Left forelimb (tissue), 1 donor: ENCODE measurements around the gene SSTR4.
"Not testable (repeated sequence)": the region's sequence is repeated elsewhere in the genome, so short reads cannot be mapped to it uniquely, and the experiment has no call there.

Experiments used
- DNase-seq: peaks from one replicate; pipeline ENCODE4 v3.0.0-alpha.2; 2018; ENCODE audit warnings: low spot score

The SSTR4 gene, protein sequence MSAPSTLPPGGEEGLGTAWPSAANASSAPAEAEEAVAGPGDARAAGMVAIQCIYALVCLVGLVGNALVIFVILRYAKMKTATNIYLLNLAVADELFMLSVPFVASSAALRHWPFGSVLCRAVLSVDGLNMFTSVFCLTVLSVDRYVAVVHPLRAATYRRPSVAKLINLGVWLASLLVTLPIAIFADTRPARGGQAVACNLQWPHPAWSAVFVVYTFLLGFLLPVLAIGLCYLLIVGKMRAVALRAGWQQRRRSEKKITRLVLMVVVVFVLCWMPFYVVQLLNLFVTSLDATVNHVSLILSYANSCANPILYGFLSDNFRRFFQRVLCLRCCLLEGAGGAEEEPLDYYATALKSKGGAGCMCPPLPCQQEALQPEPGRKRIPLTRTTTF

DNA sequence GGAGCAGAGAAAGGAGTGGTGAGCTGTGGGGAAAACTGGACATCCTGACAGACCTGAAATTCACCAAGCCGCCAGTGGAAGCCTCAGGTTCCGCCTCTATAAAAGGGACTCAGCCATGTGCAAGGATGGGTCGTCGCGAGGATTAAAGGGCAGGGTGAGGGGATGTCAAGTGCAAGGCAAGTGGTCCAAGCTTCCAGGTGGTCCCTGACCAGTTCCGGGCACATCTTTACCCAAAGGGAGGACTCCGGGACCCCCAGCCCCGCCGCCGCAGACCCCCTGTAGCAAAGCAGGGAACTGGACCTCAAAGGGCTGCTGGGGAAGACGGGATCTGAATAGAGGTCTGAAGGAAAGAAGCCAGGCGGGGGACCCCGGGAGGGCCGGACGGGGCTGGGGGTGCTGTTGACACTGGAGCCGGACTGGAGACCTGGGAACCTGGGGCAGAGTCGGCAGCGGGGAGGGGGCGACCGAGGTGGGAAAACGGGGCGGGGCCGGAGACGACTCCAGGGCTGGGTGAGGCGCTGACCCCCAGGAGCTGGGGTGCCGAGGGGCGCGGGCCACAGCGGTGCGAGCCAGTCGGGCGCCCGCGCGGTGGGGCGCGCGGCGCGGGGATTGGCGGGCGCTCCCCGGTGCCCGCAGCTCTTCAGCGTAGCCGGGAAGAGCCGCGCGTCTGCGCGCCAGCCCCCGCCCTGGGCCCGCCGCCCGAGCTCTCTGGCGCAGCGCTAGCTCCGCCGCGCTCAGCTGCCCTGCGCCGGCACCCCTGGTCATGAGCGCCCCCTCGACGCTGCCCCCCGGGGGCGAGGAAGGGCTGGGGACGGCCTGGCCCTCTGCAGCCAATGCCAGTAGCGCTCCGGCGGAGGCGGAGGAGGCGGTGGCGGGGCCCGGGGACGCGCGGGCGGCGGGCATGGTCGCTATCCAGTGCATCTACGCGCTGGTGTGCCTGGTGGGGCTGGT is at the start of gene SSTR4:
TSS of gene SSTR4 (plus strand) at position 592 of the 951 bp plus-strand sequence. CDS start at position 764, 172 bp downstream.
- DNase-seq: no peak

DNA sequence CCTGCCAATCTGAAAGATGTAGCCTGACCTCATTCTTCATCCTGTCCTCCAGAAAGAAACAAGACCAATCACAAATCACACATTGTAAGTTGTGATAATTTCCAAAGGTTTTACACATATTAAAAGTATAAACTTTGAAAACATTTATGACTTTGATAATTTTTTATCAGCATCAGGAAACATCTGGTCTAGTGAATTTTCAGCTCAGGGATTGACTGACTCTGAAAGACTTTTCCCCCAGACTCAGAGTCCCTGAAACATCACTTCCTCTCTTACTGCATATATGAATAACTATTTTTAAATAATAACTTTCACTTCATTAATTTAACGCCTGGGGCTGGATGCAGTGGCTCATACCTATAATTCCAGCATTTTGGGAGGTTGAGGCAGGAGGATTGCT is 48.5 kb upstream of the SSTR4 start:
- no peak for DNase-seq

DNA sequence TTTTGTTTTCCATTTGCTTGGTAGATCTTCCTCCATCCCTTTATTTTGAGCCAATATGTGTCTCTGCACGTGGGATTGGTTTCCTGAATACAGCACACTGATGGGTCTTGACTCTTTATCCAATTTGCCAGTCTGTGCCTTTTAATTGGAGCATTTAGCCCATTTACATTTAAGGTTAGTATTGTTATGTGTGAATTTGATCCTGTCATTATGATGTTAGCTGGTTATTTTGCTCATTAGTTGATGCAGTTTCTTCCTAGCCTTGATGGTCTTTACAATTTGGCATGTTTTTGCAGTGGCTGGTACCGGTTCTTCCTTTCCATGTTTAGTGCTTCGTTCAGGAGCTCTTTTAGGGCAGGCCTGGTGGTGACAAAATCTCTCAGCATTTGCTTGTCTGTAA is 43.7 kb upstream of the SSTR4 start:
- DNase-seq: not testable (repeated sequence)

DNA sequence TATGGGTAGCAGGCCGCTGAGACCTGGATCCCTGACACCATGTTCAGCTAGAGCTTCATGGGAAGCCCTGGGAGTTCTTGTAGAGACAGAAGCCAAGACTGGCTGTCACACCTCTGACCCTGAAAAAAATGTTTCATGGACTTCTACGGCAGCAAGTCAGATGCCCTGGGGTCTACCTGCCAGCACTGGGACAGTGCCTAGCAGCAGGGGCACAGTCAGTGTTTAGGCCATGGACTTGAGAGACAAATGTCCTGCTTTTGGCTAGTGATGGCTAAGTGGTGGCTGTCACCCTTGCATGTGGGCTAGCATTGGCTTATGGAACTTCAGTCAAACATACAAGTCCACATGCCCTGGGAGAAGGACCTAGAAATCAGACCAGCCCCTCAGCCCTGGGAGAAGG is 41.3 kb upstream of the SSTR4 start:
- no peak for DNase-seq

DNA sequence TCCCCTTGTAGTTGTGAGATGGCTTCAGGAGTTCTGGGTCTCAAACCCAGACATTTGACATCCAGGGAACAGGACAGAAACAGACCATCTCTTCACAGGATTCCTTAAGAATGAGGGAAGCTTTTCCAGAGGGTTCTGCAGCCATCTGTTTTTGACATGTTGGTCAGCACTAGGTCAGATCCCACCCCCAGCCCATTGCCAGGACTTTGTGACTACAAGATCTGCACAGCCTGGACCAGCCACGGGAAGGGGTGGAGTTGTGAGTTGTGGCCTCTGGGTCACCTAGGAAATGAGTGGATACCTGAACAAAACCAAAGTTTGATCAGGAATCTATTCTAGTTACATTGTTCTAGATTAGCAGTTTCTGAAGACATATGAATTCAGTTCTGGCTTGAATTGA is 39.2 kb upstream of the SSTR4 start:
- DNase-seq: no peak

DNA sequence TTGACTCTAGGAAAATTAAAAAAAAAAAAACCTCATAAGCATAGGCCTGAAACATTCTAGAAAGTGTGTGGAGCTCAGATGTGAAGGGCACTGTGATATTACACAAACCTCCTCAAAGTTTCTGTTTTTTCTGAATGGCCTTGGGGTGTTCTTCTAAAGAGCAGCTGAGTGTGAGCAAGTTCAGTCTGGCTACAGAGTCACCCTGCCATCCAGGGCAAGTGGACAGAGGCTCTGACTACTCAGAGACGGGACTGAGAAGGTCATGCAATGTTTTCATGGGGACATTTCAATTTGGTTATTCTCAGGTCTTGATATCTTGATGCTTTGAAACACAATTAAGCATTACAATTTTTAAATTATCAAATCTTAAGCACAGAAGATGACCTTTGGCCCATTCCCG is 36.6 kb upstream of the SSTR4 start:
- no peak for DNase-seq

DNA sequence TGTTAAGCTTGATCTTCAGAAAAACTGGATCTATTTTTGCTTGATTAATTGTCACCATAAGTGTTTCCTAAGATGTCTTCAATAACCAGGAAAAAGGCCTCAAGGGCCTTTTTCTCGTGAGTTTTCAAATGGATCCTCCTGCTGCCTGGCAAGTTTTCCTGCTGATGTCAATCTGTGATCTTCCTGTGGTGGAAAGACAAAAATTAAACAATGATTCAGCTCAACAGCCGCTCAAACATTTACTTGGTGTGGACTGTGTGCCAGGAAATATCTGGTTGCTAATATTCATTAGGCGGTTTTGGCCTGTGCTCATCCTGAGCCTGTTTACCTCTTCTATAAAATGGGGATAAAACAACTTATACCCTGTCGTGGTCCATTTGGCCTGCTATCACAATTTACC is 35.4 kb upstream of the SSTR4 start:
- no peak for DNase-seq

DNA sequence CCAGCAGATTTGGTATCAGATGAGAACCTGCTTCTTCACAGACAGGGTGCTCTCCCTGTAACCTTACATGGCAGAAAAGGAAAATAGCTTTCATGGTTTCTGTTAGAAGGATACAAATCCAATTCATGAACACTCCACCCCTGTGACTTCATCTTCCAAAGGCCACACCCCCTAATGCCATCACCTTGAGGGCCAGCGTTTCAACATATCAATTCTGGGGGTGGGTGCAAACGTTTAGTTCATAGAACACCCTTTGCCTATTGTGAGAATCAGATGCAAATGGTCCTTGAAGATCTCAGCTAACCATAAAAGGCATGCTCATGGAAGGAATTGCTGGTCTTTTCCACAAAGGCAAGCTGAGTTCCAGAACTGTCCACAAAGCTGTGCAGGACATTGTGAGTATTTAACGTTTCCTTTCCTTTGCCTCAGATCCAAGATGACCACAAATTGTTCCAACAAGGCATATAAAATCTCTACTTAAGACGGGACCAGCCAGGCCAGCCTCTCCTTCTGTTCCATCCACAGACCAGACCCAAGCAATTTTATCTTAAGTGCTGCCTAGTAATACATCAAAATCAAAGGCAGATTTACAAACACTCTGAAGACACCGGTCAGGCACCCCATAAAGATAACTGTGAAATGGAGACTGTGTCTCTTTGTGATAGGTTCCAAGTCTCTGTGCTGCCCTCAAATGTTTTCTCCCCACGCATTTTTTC is 34.7 kb upstream of the SSTR4 start:
- no peak for DNase-seq

DNA sequence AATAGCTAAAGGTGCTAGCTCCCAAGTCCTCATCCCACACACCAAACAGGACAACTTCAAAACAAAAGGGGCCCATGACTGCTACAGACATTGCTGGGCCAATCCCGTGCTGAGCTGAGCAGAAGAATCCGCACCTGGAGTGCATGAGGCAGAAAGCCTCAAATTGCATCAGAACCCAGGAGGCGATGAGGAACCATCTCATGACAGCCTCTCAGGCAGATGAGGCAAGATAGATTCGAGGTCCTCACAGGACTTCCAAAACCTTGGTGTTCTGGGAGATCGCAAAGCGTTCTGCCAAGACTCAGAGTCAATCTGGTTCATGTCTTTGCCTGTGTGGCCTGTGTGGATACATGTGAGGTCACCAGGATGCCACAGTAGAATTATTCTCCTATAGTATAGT is 32.8 kb upstream of the SSTR4 start:
- DNase-seq: no peak

DNA sequence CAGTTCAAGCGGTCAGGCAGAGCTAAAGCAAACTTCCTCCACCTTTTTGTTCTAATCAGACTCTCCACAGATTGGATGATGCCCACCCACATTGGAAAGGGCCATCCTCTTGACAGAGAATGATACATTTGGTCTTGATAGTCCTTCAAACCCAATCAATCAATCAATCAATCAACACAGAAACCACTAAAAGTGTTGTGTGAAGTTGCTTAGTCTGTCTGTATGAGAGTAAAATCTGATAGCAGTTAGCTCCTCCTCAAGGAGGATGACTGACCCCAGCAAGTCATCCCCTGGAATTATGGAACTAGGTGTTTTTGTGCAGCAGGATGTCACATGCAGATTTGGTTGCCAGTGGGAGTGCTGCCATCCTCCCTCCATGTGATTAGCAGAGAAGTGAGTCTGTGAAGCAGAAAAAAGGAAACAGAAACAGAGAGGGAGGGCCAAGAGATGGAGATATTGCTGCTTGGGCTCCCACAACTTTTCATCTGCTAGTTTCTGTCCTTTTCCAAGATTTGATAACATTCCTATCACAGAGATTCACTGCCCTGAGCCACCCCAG is 32.0 kb upstream of the SSTR4 start:
- no peak for DNase-seq

DNA sequence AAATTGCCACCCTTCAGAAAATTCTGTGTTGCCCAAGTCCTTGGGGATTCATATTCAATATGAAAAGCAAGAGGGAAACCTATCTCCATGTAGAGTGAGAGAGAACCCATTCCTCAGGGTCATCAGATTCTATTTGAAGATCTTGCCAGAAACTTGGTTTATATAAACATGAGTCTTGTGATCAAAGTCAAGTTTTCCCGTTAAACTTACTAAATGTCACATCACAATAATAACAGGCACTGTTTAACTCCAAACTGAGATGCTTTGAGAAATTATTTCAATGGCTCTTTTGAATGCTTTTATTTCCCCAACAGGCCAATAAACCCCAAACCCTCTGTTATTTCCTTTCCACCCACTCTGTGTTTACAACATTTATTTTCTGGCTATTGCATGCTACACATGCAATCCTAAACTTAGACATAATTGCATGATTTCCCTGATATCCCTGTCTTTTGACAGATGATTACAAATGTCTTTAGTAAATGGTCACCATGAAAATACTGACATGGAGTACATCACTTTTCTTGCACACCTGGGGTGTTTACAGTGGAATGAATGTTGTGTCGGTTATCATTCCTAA is 31.1 kb upstream of the SSTR4 start:
- DNase-seq: no peak

DNA sequence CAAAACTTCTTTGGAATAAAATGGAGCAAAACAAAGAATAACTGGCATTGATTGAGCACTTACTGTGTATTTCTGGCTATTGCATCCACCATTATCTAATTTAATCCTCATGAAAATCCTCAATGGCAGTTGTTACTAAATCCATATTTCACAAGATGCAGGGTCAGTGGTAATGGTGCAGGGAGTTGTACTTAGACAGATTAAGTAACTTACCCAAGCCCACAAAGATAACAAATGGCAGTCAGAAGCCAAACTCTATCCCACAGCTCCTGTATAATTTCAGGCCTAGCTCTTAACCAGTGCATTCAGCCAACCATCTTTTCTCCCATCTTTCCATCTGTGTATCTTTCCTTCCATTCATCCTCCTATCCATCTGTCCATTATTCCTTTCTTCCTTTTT is 29.3 kb upstream of the SSTR4 start:
- DNase-seq: no peak

DNA sequence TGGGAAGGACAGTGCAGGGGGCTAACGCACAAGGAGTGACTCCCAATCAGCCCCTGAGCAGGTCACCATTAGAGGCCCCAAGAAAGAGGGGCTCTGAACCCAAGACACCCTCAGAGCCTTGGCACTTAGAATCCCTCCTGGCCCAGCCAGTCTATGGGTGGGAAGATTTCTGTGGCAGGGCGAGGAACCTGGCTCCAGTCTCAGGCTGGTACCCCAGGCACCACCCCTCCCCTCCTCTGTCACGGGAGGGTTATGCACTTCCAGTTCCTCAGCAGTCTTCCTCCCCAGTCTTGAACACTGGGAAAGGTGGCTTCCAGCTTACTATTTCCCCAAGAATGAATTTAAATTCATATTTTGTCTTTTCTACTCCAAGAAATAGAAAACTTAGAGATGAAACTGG is 27.6 kb upstream of the SSTR4 start:
- DNase-seq: no peak

DNA sequence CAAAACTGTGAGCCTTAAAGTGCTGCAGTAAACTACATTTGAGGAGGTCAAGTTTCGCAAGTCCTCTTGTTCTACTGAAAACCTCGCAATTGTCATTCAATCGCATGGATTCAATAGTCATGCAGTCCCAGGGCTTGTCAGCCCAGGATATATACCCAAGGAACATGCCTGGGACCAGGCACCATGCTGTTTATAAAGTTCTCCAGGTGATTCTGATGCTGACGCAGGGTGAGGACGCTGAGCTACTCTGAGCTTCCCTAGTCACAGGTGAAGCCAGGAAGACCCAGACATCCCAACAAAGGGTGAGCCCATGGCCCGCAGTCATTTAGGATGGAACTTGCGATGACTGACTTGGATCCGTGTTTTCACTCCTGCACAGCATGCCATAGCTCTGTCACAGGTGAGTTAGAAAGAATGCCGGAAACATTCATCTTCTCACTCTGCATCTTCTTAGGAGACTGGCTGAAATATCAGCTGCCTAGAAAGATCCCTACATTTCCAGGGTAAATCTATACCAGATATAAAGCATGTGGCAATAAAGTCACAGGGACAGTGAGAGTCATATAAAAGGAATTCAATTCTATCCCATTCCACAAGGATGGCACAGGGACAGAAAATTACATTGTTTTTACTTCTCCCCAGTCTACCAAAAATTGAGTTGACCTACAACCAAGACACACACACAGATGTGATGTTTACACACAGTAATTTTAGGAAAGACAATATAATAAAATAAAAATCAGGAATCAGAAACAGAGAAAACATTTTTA is 27.0 kb upstream of the SSTR4 start:
- DNase-seq: no peak

DNA sequence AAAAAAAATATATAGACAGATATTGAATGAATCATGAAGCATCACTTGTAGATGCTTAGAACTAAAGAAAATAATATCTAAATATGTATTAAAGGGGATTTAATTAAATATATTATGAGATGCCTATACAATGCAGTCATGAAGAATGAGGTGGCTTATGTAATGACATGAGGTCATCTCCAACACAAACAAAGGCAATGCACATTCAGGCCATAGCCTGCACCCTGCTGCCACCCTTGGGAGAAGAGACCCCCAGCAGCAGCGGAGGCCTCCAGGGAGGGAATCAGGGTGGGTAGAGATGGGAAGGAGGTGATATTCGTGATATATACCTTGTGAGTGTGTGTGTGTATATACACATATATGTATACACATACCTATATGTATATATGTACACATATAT is 26.4 kb upstream of the SSTR4 start:
- DNase-seq: no peak

DNA sequence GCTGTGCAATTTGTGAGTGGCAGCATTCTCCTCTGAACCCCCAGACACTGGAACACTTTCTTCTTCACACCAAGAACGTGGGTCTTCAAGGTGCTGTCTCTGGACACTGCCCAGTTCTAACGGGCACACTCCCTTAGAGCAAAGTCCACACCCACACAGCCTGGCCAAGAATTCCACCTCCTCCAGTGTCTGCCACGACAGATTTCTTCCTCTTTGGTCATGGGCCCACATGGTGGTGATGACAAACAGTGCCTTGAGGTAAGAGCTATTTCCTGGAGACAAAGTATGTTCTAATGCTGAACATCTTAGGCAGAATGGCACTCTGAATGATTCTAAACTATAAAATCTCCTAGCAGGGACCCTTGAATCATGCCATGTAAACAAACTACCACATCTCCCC is 25.5 kb upstream of the SSTR4 start:
- no peak for DNase-seq

DNA sequence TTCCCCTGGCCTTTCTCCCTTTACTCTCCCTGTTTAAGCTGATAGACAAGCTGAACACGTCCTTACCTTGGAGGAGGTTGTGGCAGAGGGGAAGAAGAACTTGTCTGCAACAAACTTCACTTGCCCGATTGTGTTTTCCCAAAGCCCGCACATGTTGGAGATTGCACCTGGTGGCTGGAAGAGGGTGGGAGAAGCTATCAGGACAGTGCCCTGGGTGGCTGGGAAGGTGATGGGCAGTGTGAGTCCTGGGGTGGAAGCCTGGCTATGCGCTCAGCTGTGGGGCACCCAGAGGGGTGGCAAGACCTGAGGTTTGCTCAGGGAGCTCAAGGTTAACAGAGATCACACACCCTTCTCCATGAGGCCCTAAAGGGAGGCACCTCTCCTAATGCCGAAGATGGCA is 25.0 kb upstream of the SSTR4 start:
- DNase-seq: no peak

DNA sequence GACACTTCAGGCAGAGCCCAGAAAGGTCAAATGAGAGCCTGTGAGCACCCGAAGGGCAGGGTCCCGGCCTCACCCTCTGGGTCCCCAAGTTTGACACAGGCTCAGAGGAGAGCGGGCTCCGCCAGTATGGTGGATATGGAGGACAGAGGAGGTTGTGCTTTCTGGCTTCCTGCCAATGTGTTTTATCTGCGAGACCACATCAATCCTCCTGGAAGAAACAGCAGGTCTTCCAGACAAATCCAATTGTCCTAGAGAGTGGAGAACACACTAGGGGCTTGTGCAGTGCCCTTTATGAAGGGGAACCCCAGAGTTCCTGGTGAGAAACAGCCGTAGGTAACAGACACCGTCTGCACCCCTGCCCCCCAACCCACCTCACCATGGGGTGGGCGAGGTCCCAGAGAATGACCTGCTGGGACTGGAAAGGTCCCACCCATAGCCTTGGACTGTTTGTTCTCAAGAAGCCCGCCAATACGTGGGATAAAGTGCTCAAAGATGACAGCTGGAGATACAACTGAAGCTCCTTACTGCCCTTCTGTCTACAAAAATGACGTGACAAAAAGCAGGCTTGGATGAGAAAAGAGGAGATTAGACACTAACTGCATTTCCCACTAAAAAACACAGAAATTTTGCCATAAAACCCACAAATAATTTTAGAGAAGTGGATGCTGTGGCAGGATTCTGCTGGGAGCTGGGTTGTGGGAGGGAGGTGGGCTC is 23.9 kb upstream of the SSTR4 start:
- no peak for DNase-seq

DNA sequence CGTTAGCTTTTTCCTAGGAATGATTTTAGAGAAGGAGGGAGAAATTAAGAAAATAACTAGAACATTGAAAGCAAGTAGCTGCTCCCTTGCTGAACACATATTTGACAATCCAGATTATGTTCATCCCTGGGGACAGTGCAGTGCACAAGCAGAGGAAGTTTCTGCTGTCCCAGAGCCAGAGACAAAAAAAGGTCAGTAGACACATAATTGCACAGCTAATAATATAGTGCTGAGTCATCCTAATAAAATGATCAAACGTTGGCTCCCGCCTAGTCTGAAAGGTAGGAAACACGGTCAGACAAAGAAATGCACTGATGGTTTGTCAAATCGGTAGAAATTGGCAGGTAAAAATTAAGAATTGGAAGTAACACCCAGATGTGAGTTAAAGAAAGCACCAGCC is 21.7 kb upstream of the SSTR4 start:
- DNase-seq: no peak

DNA sequence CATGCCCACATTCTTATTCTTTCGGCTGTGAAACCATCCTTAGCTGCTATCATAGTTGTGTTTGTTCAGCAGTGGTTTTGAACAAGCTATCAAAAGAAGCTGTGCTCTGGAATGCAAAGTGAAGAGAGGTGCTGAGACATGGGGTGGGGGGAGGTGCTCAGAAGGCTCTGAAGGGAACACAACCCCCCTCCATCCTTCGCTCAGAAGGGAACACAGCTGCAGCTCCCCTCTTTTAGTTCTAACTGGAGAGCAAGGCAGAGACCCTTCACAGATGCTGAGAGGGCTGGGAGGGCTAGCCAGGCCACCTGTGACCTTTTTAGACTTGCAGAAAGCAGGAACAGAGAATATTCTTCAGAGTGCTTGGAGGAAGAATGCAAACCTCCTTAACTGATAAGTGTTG is 17.6 kb upstream of the SSTR4 start:
- DNase-seq: no peak
